NCI-H2081 (cell line): ENCODE measurements around the gene EIF5A2.

Experiments used
- DNase-seq, 2 experiments: peaks; one replicate each; lab custom pipeline; 2025; lab: John Stamatoyannopoulos, UW

Gene EIF5A2

DNA sequence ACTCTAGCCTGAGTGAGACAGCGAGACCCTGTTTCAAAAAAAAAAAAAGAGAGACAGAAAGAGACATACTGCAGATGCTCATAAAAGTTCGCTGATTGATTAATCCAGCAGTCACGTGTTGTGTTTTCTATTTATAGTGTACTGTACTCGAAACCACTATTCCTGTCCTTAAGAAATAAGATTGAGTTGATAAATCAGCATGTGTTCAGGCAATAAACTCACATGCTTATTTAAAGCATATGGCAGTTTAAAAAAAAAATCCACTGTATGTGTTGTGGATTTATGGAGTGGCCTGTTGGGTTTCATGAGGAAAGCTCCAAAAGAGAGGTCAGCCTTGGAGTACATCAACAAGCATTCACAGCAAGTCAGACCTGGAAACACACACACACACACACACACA lies 56.1 kb downstream of the EIF5A2 start:
- DNase-seq, result no peak

DNA sequence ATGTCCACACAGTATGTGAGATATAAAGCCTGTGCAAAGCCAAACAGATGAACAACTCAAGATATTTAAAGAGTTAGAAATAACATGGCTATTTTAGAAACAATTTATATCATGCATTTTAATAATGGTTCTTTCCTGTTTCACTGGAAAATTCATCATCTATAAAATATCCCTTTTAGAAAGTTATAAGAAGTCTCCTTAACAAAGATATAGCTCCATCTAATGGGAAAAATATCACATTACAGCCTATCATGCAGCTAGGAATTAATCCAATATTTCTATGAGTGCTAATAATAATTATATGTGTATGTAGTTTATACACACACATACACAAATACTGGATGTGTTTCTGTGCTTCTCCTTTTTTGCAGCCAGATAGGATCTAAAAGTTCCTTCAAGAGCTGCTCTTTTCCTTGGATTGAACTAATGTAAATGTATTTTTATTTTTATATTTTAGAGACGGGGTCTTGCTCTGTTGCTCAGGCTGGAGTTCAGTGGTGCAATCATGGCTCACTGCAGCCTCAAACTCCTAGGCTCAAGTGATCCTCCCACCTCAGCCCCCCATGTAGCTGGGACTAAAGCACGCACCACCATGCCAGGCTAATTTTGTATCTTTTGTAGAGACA lies 60.0 kb downstream of the EIF5A2 start:
- DNase-seq, result peak in 1 of 2 experiments; percentile 32

DNA sequence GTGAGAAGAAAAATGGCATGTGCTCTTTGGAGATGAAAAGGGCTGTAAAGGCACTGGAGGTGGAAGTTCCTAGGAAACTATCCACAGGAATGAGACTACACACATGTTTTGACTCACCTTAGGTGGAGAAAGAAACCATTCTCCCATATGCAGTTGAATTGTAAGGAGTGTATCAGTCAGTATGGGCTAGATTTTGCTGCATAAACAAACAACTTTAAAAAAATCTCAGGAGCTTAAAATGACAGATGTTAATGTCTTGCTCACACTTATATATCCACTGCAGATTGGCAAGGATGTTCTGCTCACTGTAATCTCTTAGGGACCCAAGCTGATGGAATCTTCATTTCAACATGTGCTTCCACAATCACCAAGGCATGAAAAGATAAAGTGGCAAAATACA lies 64.1 kb downstream of the EIF5A2 start:
- DNase-seq, result no peak

DNA sequence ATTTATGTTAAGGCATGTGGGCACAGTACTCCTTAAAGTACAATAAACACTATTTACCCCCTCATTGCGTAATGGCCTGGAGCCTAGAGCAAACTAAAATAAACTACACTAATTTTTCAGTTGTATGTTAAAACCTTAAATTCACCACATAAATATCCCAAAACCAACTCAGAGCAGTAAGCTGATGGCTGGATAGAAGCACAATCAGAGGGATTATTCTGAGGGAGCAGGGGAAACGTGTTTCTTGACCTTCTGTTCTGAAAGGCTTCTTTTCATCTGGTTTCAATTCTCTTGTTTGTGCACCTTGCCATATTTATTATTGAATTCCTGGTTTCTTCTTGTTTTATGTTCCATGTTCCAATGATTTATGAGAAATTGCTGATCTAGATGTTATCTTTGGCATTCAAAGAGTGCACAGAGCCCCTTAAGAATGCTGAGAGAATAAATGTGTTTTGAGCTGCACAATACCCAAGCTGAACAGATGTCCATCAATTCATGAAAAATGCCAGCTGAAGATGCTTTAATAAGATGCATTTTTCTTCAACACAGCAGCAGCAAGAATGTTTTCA lies 68.1 kb downstream of the EIF5A2 start:
- DNase-seq, result no peak

GRCh38 chr3:170839518-170840100 lies 68.8 kb downstream of the EIF5A2 start:
- DNase-seq, result no peak
